Keratinocyte (primary cell): ENCODE data around the gene SLC25A34. TPM values are rescaled to one million over a fixed set of nuclear protein-coding genes. Genes with fewer than 3 reads are reported as not detected.
A peak's percentile ranks its signal among the peaks of the same experiment; 100 is the strongest.

Experiments
- DNase-seq: peaks from one replicate; pipeline ENCODE4 v3.0.0-alpha.2; 2011; ENCODE audit warnings: low read depth, missing footprints, low spot score
- FAIRE-seq: peaks from 2 replicates; lab custom pipeline; 2011; peaks lifted over from hg19 to GRCh38; lab: Jason Lieb, UNC
- H2AFZ ChIP-seq: 2 replicates; pipeline ENCODE4 v1.6.0; 2012; ENCODE audit warnings: low read length, control low read depth, inconsistent platforms; ENCODE audit not compliant: control insufficient read depth
- H3K27ac ChIP-seq: 2 replicates; pipeline ENCODE4 v1.5.1; 2011; ENCODE audit warnings: low read length; ENCODE audit not compliant: control insufficient read depth, insufficient read depth
- H3K27me3 ChIP-seq: 3 replicates; pipeline ENCODE4 v1.6.0; 2011; ENCODE audit warnings: low read length; ENCODE audit not compliant: control insufficient read depth, insufficient read depth; ENCODE audit errors: extremely low read depth
- H3K36me3 ChIP-seq, 2 experiments: 2 replicates in 1 of 2; 3 replicates in 1 of 2; pipeline ENCODE4 v1.5.1; 2011; ENCODE audit warnings: low read length in 2 of 2, mild to moderate bottlenecking in 1 of 2; ENCODE audit not compliant: control insufficient read depth in 2 of 2, insufficient read depth in 2 of 2; ENCODE audit errors: extremely low read depth in 1 of 2
- H3K4me1 ChIP-seq: 3 replicates; pipeline ENCODE4 v1.5.1; 2011; ENCODE audit warnings: low read length; ENCODE audit not compliant: control insufficient read depth, insufficient read depth; ENCODE audit errors: extremely low read depth
- H3K4me2 ChIP-seq: 3 replicates; pipeline ENCODE4 v1.6.0; 2011; ENCODE audit warnings: low read depth, low read length; ENCODE audit not compliant: control insufficient read depth, insufficient read depth; ENCODE audit errors: extremely low read depth
- H3K4me3 ChIP-seq, 3 experiments: fragments of 200-600 bp in 1 of 3; sonication (generic) in 1 of 3; 2 replicates in 2 of 3; 3 replicates in 1 of 3; pipeline ENCODE4 v1.5.1; 2011 to 2016; ENCODE audit warnings: low read length in 3 of 3, mild to moderate bottlenecking in 3 of 3, control low read depth in 2 of 3, inconsistent platforms in 1 of 3, low read depth in 1 of 3, mixed read lengths in 1 of 3, mixed run types in 1 of 3, moderate library complexity in 1 of 3; ENCODE audit not compliant: control insufficient read depth in 2 of 3, insufficient read depth in 2 of 3; ENCODE audit errors: extremely low read depth in 1 of 3
- H3K79me2 ChIP-seq: 2 replicates; pipeline ENCODE4 v1.6.0; 2012; ENCODE audit warnings: low read length; ENCODE audit not compliant: control insufficient read depth, insufficient read depth
- H3K9ac ChIP-seq: 3 replicates; pipeline ENCODE4 v1.6.0; 2011; ENCODE audit warnings: low read length; ENCODE audit not compliant: control insufficient read depth, insufficient read depth; ENCODE audit errors: extremely low read depth
- H3K9me1 ChIP-seq: 3 replicates; pipeline ENCODE4 v1.6.0; 2011; ENCODE audit warnings: low read length; ENCODE audit not compliant: control insufficient read depth, insufficient read depth; ENCODE audit errors: extremely low read depth
- H3K9me3 ChIP-seq: 2 replicates; pipeline ENCODE4 v1.5.1; 2012; ENCODE audit warnings: low read depth, low read length; ENCODE audit not compliant: control insufficient read depth
- H4K20me1 ChIP-seq: 3 replicates; pipeline ENCODE4 v1.6.0; 2011; ENCODE audit warnings: low read length; ENCODE audit not compliant: control insufficient read depth, insufficient read depth; ENCODE audit errors: extremely low read depth
- CTCF ChIP-seq, 3 experiments: IDR thresholded peaks in 1 of 3; conservative IDR thresholded peaks in 1 of 3; optimal IDR thresholded peaks in 1 of 3; 2 replicates in 2 of 3; 3 replicates in 1 of 3; pipeline versions ENCODE3 to v1.5.1; 2011; ENCODE audit warnings: low read length in 3 of 3, mild to moderate bottlenecking in 3 of 3, moderate library complexity in 2 of 3, control low read depth in 1 of 3, inconsistent platforms in 1 of 3; ENCODE audit not compliant: insufficient read depth in 2 of 3; ENCODE audit errors: extremely low read depth in 1 of 3
- EZH2 ChIP-seq: IDR thresholded peaks from one replicate; pipeline ENCODE4 v1.6.1; 2012; ENCODE audit warnings: inconsistent platforms, mild to moderate bottlenecking, low read length, moderate library complexity
- dilution Hi-C: fragments of 300-500 bp; cut with MboI; formaldehyde crosslinking; loops from one replicate; pipeline ENCODE4 v1.7.0; 2020; ENCODE audit warnings: low sequenced_read_pairs; ENCODE audit not compliant: extremely low pct_ligation_motif_present
- polyA minus RNA-seq, 3 experiments: library from RNA; depleted of rRNA, polyadenylated mRNA; stranded (reverse); fragments of >200 nt; gene quantifications; 1 replicate in 1 of 3; 2 replicates in 1 of 3; 3 replicates in 1 of 3; pipeline ENCODE4 v1.2.3, GENCODE V29; 2011
- polyA plus RNA-seq, 5 experiments: library from polyadenylated mRNA; depleted of rRNA in 3 of 5; stranded (reverse) in 3 of 5; stranded (forward) in 1 of 5; unstranded in 1 of 5; fragments of >200 nt; gene quantifications; 1 replicate in 1 of 5; 2 replicates in 3 of 5; 3 replicates in 1 of 5; pipeline versions ENCODE4 v1.2.1 to v1.2.3, GENCODE V29; 2011 to 2012; ENCODE audit warnings: missing spikeins in 2 of 5, low read depth in 1 of 5, low replicate concordance in 1 of 5

The SLC25A34 gene
- polyA plus RNA-seq, result 0.28 to 0.80 TPM (median 0.46 TPM) in 3 replicates
- 0.42 TPM for polyA plus RNA-seq (2011; ENCODE audit: low read depth)
- 0.04 and 0.16 TPM in 2 replicates for polyA plus RNA-seq (2011; cell fraction: cytosol; rRNA removed)
- polyA plus RNA-seq (2011; cell fraction: nucleus; rRNA removed), result 2.4 and 3.6 TPM in 2 replicates
- polyA plus RNA-seq (2012; ENCODE audit: low replicate concordance), result 0.23 and 0.82 TPM in 2 replicates
- polyA minus RNA-seq, result 0.10 to 0.77 TPM (median 0.26 TPM) in 3 replicates
- not detected for polyA minus RNA-seq (2011; cell fraction: cytosol; rRNA and poly(A)+ RNA removed)
- 1.3 and 1.4 TPM in 2 replicates for polyA minus RNA-seq (2011; cell fraction: nucleus; rRNA and poly(A)+ RNA removed)

GRCh38 chr1:15736038-15736891, at the start of gene SLC25A34:
TSS of gene SLC25A34 (plus strand) at chr1:15736258. CDS start at chr1:15736486, 228 bp downstream.
- DNase-seq (no peak), FAIRE-seq (no peak)
- no peak for TF ChIP-seq EZH2
- TF ChIP-seq CTCF (optimal IDR thresholded peaks at IDR 0.05 in 1 of 3, IDR thresholded peaks at IDR 0.05 in 1 of 3, conservative IDR thresholded peaks at IDR 0.05 in 1 of 3; ENCODE audit: extremely low read depth in 1 of 3, insufficient read depth in 2 of 3, low read length in 3 of 3), result peak in 1 of 3 experiments; percentile 15
- Histone ChIP-seq H4K20me1 (no peaks in the 10 kb centered on the region), H3K4me2 (no peak within 1 kb of the TSS), H2AFZ (no peak within 1 kb of the TSS), H3K4me3 (no peak within 1 kb of the TSS), H3K4me1 (peaks cover 12% of the 10 kb centered on the region), H3K79me2 (no peaks in the 10 kb centered on the region), H3K27me3 (no peaks in the 10 kb centered on the region), H3K27ac (no peak within 1 kb of the TSS), H3K36me3 (peaks cover 17 to 27% of the 10 kb centered on the region in 2 experiments), H3K9me3 (no peaks in the 10 kb centered on the region), H3K9me1 (no peaks in the 10 kb centered on the region), H3K9ac (no peak within 1 kb of the TSS)
- dilution Hi-C loops, result no loop called here

GRCh38 chr1:15687446-15687845, 48.6 kb upstream of the SLC25A34 start:
- H3K27ac ChIP-seq, result no peak overlapping the region
- H3K79me2 ChIP-seq, result peaks cover 80% of the 10 kb centered on the region
- H3K9me1 ChIP-seq, result no peaks in the 10 kb centered on the region
- TF ChIP-seq CTCF (optimal IDR thresholded peaks at IDR 0.05 in 1 of 3, IDR thresholded peaks at IDR 0.05 in 1 of 3, conservative IDR thresholded peaks at IDR 0.05 in 1 of 3; ENCODE audit: extremely low read depth in 1 of 3, insufficient read depth in 2 of 3, low read length in 3 of 3), result no peak
- TF ChIP-seq EZH2, result no peak
- no peaks in the 10 kb centered on the region for H3K9me3 ChIP-seq
- H3K4me1 ChIP-seq, result peaks cover 20% of the 10 kb centered on the region
- dilution Hi-C loops, result no loop called here
- DNase-seq (no peak), FAIRE-seq (no peak)
- no peak overlapping the region for H2AFZ ChIP-seq
- H3K27me3 ChIP-seq, result no peaks in the 10 kb centered on the region
- no peak overlapping the region for H3K9ac ChIP-seq
- H3K4me2 ChIP-seq, result no peak overlapping the region
- peaks cover 3% of the 10 kb centered on the region for H4K20me1 ChIP-seq
- H3K4me3 ChIP-seq, result no peak overlapping the region
- H3K36me3 ChIP-seq, result peaks cover 3 to 6% of the 10 kb centered on the region in 2 experiments
